Osteoblast (primary cell): ENCODE data around the gene TM6SF1. TPM values are rescaled to one million over a fixed set of nuclear protein-coding genes. Genes with fewer than 3 reads are reported as not detected.
"Not testable (repeated sequence)": the region's sequence is repeated elsewhere in the genome, so short reads cannot be mapped to it uniquely, and the experiment has no call there.

Experiments
- DNase-seq: peaks from one replicate; pipeline ENCODE4 v3.0.0; 2011; ENCODE audit warnings: low spot score, mixed read lengths; ENCODE audit not compliant: insufficient read length; ENCODE audit errors: missing footprints
- H2AFZ ChIP-seq: 2 replicates; pipeline ENCODE4 v1.6.0; 2011; ENCODE audit warnings: mild to moderate bottlenecking, low read length
- H3K27ac ChIP-seq: 2 replicates; pipeline ENCODE4 v1.5.1; 2011; ENCODE audit warnings: mild to moderate bottlenecking, low read depth, low read length, moderate library complexity
- H3K27me3 ChIP-seq: 2 replicates; pipeline ENCODE4 v1.6.0; 2012; ENCODE audit warnings: mild to moderate bottlenecking, control low read depth, inconsistent platforms, low read length, moderate library complexity; ENCODE audit not compliant: insufficient read depth
- H3K36me3 ChIP-seq: 2 replicates; pipeline ENCODE4 v1.5.1; 2011; ENCODE audit warnings: mild to moderate bottlenecking, low read length, control low read depth, moderate library complexity; ENCODE audit not compliant: insufficient read depth
- H3K4me1 ChIP-seq: 2 replicates; pipeline ENCODE4 v1.5.1; 2011; ENCODE audit warnings: mild to moderate bottlenecking, low read length, control low read depth, moderate library complexity; ENCODE audit not compliant: insufficient read depth
- H3K4me2 ChIP-seq: 2 replicates; pipeline ENCODE4 v1.6.0; 2011; ENCODE audit warnings: mild to moderate bottlenecking, low read length; ENCODE audit not compliant: insufficient read depth
- H3K4me3 ChIP-seq: fragments of 200-600 bp; sonication (generic); 3 replicates; pipeline ENCODE4 v1.5.1; 2012; ENCODE audit warnings: mild to moderate bottlenecking, low read length, inconsistent platforms; ENCODE audit not compliant: insufficient read depth
- H3K79me2 ChIP-seq: 2 replicates; pipeline ENCODE4 v1.6.0; 2012; ENCODE audit warnings: mild to moderate bottlenecking, low read length, control low read depth, inconsistent platforms; ENCODE audit not compliant: insufficient read depth
- H3K9me3 ChIP-seq: 2 replicates; pipeline ENCODE4 v1.5.1; 2011; ENCODE audit warnings: low read depth, low read length, control low read depth
- H4K20me1 ChIP-seq: 2 replicates; pipeline ENCODE4 v1.6.0; 2012; ENCODE audit warnings: mild to moderate bottlenecking, low read length, control low read depth; ENCODE audit not compliant: insufficient read depth
- CTCF ChIP-seq: IDR thresholded peaks from 2 replicates; pipeline ENCODE4 v1.5.1; 2011; ENCODE audit warnings: mild to moderate bottlenecking, low read depth, low read length, moderate library complexity; ENCODE audit errors: extremely low read depth
- total RNA-seq: library from RNA; depleted of rRNA; stranded (reverse); fragments of >200 nt; gene quantifications from 2 replicates; pipeline ENCODE4 v1.2.3, GENCODE V29; 2012

Gene TM6SF1
- total RNA-seq, 1 donor: 0.36 TPM

- Histone ChIP-seq H2AFZ (no peak overlapping the region), H3K4me2 (no peak overlapping the region), H3K9me3 (no peaks in the 10 kb centered on the region), H3K27me3 (peaks cover 15% of the 10 kb centered on the region), H3K27ac (no peak overlapping the region), H3K79me2 (no peaks in the 10 kb centered on the region), H3K4me1 (no peaks in the 10 kb centered on the region), H3K36me3 (no peaks in the 10 kb centered on the region), H4K20me1 (no peaks in the 10 kb centered on the region), H3K4me3 (no peak overlapping the region)
- no peak for DNase-seq
- no peak for TF ChIP-seq CTCF
Measured at GRCh38 chr15:83077491-83078230, 29.8 kb upstream of the TM6SF1 start.

DNA sequence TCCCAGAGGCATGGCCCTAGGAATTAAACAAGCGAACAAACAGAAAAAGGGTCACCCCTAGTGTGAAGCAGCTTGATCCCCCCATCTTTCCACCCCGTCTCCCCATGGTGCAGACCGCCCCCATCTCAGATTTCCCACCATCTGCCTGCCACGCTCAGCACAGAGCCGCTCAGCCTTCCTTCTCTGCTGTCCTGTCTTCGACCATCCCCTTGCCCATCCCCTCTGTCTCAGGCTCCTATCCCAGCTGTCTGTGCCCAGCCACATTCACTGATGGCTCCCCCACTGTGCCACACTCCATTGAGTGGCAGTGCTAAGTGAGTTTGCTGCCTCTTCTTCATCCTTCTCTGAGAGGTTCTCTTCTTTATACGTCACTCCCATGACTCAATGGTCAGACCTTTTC, 28.7 kb upstream of the TM6SF1 start:
- no peak overlapping the region for H2AFZ ChIP-seq
- H3K79me2 ChIP-seq: no peaks in the 10 kb centered on the region
- H3K4me2 ChIP-seq: no peak overlapping the region
- TF ChIP-seq CTCF: no peak
- H3K4me1 ChIP-seq: no peaks in the 10 kb centered on the region
- no peak overlapping the region for H3K4me3 ChIP-seq
- H3K9me3 ChIP-seq: no peaks in the 10 kb centered on the region
- no peaks in the 10 kb centered on the region for H4K20me1 ChIP-seq
- H3K36me3 ChIP-seq: no peaks in the 10 kb centered on the region
- no peak overlapping the region for H3K27ac ChIP-seq
- no peak for DNase-seq
- peaks cover 15% of the 10 kb centered on the region for H3K27me3 ChIP-seq

DNA sequence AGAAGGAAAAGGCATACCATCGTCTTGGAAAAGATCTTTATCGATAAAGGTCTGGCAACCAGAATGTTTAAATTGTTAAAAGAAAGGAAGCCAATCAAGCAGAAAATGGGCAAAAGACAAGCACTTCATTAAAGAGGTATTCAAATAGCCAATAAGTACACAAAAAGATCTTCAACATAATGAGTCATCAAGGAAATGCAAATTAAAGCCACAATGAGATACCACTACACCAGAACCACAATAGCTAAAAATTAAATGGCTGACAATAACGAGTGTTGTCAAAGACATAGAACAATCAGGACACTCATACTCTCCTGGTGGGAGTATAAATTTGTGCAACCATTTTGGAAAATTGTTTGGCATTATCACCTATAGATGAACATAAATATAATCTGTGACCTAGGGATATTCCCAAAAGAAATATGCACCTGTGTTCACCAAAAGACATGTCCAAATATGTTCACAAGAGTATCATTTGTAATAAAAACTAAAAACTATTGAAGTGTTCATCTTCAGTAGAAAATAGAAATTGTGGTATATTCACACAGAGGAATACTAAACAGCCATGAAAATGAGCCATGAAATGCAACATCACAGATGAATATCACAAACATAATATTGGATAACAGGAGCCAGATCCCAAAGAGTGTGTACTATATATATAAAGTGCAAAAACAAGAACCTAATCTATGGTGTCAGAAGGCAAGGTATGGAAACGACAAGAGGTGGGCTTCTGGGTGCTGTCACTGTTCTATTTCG, 26.0 kb upstream of the TM6SF1 start:
- Histone ChIP-seq H3K9me3 (no peaks in the 10 kb centered on the region), H3K4me1 (no peaks in the 10 kb centered on the region), H4K20me1 (no peaks in the 10 kb centered on the region), H3K4me2 (no peak overlapping the region), H3K36me3 (no peaks in the 10 kb centered on the region), H3K27me3 (peaks cover 15% of the 10 kb centered on the region), H3K27ac (no peak overlapping the region), H2AFZ (no peak overlapping the region), H3K79me2 (no peaks in the 10 kb centered on the region), H3K4me3 (no peak overlapping the region)
- TF ChIP-seq CTCF: no peak
- no peak for DNase-seq

GRCh38 chr15:83082730-83083386, 24.6 kb upstream of the TM6SF1 start:
- Histone ChIP-seq H4K20me1 (no peaks in the 10 kb centered on the region), H2AFZ (no peak overlapping the region), H3K4me1 (no peaks in the 10 kb centered on the region), H3K4me2 (no peak overlapping the region), H3K79me2 (no peaks in the 10 kb centered on the region), H3K27me3 (peaks cover 12% of the 10 kb centered on the region), H3K36me3 (no peaks in the 10 kb centered on the region), H3K9me3 (no peaks in the 10 kb centered on the region), H3K4me3 (no peak overlapping the region), H3K27ac (no peak overlapping the region)
- TF ChIP-seq CTCF: no peak
- DNase-seq: no peak

GRCh38 chr15:83085461-83085860, 22.0 kb upstream of the TM6SF1 start:
- not testable (repeated sequence) for H3K4me3 ChIP-seq, H3K4me1 ChIP-seq, H3K27me3 ChIP-seq, DNase-seq, H4K20me1 ChIP-seq, H3K36me3 ChIP-seq, H3K4me2 ChIP-seq, H3K79me2 ChIP-seq, H2AFZ ChIP-seq, H3K9me3 ChIP-seq, H3K27ac ChIP-seq
